ENCODE data around the gene GABRR3. TPM values are rescaled to one million over a fixed set of nuclear protein-coding genes. Genes with fewer than 3 reads are reported as not detected.

Gene GABRR3
- total RNA-seq, 1 experiment from 2014 or later: not detected

DNA sequence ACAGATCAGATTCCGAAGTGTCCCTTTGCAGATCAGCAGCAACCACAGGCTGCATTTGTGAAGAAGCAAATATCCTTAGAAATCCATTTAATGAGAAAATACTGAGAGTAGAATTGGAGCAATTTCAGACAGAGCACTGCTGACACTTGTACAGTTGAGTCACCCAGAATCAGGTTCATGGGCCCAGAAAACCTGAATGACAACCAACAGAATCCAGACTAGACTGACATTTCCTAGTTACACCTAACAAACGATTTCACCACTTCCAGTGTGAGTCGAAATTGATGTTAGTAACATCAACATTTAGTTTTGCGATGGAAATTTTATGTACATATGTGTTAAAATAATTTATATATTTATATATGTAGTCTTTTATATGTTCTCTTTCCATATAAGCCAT, 16.8 kb downstream of the GABRR3 start:
- no peaks in the 10 kb centered on the region for H3K9me3 ChIP-seq (ENCODE audit: control insufficient read depth, insufficient read depth, low read depth, low read length)
- no peak overlapping the region for H3K4me3 ChIP-seq (ENCODE audit: low read depth in 2 of 2, low read length in 2 of 2)
- H3K27me3 ChIP-seq (ENCODE audit: control insufficient read depth, insufficient read depth, low read length): peaks cover 4% of the 10 kb centered on the region; the same call in 1 of the 2 replicates
- no peaks in the 10 kb centered on the region for H3K36me3 ChIP-seq (ENCODE audit: control insufficient read depth, insufficient read depth, low read length)
- no peaks in the 10 kb centered on the region for H3K4me1 ChIP-seq (ENCODE audit: control insufficient read depth, insufficient read depth, low read length)
- intact Hi-C loops (cut with micrococcal nuclease; ENCODE audit: unreplicated experiment) (no loop called here), in situ Hi-C loops (cut with HindIII; ENCODE audit: low pct_unique_long_range_greater_than_20kb, low sequenced_read_pairs) (no loop called here)
- no TSS peak for BruUV-seq (replicated peaks)
- ATAC-seq (no peak), DNase-seq (ENCODE audit: low read depth, low spot score) (no peak)
- CTCF ChIA-PET: no interaction called here
- TF ChIP-seq REST (IDR thresholded peaks at IDR 0.05; ENCODE audit: insufficient read depth in 1 of 2, low read depth in 2 of 2, low read length in 1 of 2) (no peak), SIN3A (IDR thresholded peaks at IDR 0.05; ENCODE audit: borderline replicate concordance, insufficient read depth, low read depth, low read length) (no peak), CTCF (IDR thresholded peaks at IDR 0.05) (no peak)
- no peak overlapping the region for H3K27ac ChIP-seq (ENCODE audit: low read length)
- POLR2A ChIA-PET: no interaction called here

DNA sequence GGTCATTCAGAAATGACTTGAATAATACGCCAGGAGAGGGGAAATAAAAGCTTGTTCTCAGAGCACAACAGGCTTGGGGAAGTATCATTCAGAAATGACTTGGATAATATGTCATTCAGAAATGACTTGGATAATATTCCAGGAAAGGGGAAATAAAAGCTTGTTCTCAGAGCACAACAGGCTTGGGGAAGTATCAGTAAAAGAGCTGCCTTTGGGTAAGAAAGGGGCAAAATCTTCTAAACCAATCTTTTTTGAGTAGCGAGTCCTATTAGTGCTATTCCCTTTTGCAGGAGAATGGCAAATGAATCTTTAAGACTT, 20.9 kb downstream of the GABRR3 start:
- no peaks in the 10 kb centered on the region for H3K36me3 ChIP-seq (ENCODE audit: control insufficient read depth, insufficient read depth, low read length)
- H3K27ac ChIP-seq (ENCODE audit: low read length): no peak overlapping the region
- CTCF ChIA-PET: no interaction called here
- H3K27me3 ChIP-seq (ENCODE audit: control insufficient read depth, insufficient read depth, low read length): no peaks in the 10 kb centered on the region; the same call in 1 of the 2 replicates
- ATAC-seq (no peak), DNase-seq (ENCODE audit: low read depth, low spot score) (no peak)
- in situ Hi-C loops (cut with HindIII; ENCODE audit: low pct_unique_long_range_greater_than_20kb, low sequenced_read_pairs): no loop called here
- POLR2A ChIA-PET: no interaction called here
- H3K9me3 ChIP-seq (ENCODE audit: control insufficient read depth, insufficient read depth, low read depth, low read length): no peaks in the 10 kb centered on the region
- no peaks in the 10 kb centered on the region for H3K4me1 ChIP-seq (ENCODE audit: control insufficient read depth, insufficient read depth, low read length)
- intact Hi-C loops (cut with micrococcal nuclease; ENCODE audit: unreplicated experiment): no loop called here
- no TSS peak for BruUV-seq (replicated peaks)
- no peak overlapping the region for H3K4me3 ChIP-seq (ENCODE audit: low read depth in 2 of 2, low read length in 2 of 2)
- TF ChIP-seq TCF7L2 (IDR thresholded peaks at IDR 0.05; ENCODE audit: low read depth, low read length) (no peak), POLR2AphosphoS5 (IDR thresholded peaks at IDR 0.05; ENCODE audit: low read depth, low read length) (no peak), SIN3A (IDR thresholded peaks at IDR 0.05; ENCODE audit: borderline replicate concordance, insufficient read depth, low read depth, low read length) (no peak), CTCF (IDR thresholded peaks at IDR 0.05) (no peak)

Measured in Panc1 (cell line).